Measurements from ENCODE around the gene ELP4.

Gene ELP4

DNA sequence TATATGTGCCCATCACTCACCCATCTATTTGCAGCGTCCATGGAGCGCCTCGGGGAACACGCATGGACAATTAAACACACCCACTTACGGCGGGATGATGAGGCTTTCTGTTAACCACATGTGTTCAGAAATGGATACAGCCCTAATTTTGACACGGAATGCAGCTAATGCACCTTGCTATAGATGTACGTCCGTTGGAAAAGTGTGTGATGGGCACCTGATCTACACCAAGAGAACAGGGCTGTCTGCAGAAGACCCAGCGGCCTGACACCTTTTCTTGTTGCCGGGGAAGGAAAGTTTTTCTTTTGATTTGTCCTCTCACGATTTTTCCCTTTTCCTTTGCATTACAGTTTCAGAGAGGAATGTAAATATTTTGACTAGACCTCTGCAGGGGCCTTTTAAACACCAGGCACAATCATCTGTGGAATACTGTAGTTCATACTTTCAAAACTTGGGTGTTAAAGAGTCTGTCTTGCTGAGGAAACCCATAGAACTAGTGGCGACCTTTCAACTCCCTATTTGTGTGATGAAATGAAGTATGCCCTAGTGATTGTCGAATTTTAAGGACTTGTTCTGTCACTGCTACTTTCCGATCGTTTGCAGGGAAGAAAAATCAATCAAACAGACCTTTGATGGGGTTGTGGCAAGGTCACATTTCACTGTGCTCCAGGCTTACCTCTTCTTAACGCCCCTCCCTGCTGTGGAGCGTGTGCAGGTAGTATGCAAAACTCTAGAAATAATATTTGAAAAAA is 318.1 kb downstream of the ELP4 start:
- DNase-seq: no peak

- DNase-seq: no peak
Observed at GRCh38 chr11:31828217-31828616, 318.6 kb downstream of the ELP4 start.

GRCh38 chr11:31830406-31830805 is 320.8 kb downstream of the ELP4 start:
- no peak for DNase-seq

DNA sequence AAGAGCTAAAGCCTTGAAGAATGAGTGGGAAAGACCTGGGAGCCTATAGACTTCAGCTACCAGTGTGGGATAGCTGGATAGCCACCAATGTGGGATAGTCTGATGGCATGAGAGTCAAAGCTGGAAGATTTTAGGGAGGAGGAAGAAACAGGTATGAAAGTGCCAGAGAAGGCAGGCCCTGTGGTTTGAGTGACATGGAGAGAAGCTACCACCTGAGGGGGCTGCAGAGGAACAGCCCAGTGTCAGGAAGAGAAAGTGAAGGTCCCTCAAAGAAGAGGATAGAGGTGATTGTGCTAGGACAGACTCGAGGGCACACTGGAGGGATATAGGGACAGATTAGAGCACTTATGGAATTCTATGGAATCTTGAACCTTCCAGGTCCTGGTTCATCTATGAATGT is 324.7 kb downstream of the ELP4 start:
- DNase-seq: no peak

Measured in CD4-positive, alpha-beta T cell treated with Interleukin-21 for 1 hour (primary cell).